GM12874 (cell line): Measurements from ENCODE around the gene HTR3D.

ENCODE experiments used
- TF ChIP-seq, protein P1 (sequence below): IDR thresholded peaks from 2 replicates; pipeline ENCODE4 v1.5.1; 2011; ENCODE audit warnings: low read depth, mild to moderate bottlenecking, control low read depth, low read length, moderate library complexity; ENCODE audit not compliant: insufficient read depth

Gene HTR3D

DNA sequence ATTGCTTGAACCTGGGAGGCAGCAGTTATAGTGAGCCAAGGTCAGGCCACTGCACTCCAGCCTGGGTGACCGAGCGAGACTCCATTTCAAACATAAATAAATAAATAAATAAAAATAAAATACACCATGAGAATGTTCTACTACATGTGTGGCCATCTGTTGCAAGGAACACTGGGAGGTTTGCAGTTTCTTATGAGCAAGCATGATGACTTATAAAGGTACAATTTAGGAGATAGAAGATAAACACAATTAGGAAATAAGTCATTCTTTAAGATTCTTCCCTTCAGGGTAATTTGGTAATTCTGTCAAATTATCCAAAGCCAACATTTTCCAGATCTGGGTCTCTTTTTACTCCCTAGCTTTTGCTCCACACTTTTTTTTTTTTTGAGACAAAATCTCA, 34.7 kb downstream of the HTR3D start:
- TF ChIP-seq, protein P1, sequence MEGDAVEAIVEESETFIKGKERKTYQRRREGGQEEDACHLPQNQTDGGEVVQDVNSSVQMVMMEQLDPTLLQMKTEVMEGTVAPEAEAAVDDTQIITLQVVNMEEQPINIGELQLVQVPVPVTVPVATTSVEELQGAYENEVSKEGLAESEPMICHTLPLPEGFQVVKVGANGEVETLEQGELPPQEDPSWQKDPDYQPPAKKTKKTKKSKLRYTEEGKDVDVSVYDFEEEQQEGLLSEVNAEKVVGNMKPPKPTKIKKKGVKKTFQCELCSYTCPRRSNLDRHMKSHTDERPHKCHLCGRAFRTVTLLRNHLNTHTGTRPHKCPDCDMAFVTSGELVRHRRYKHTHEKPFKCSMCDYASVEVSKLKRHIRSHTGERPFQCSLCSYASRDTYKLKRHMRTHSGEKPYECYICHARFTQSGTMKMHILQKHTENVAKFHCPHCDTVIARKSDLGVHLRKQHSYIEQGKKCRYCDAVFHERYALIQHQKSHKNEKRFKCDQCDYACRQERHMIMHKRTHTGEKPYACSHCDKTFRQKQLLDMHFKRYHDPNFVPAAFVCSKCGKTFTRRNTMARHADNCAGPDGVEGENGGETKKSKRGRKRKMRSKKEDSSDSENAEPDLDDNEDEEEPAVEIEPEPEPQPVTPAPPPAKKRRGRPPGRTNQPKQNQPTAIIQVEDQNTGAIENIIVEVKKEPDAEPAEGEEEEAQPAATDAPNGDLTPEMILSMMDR = no peak

DNA sequence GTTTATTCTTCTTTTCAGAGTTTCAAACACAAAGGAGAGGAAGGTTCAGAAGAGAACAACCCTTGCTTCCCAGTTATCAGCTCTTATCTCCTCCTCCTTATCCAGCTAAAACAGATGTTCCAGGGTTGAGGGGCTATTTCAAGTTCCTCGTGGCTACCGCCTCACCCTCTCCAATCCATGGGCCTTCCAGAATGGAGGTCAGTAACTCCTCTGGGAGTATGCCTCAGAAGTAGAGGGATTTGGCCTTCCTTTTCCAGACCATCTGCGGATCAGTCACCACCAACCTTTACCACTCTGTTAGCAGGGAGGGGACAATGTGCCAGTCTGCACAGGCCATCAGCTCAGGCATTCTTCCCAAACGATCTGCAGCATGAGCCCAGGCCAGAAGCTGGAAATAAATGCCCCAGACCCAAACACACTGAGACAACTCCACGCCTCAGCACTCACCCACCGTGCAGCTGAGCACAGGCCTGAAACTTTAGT, 36.1 kb downstream of the HTR3D start:
- TF ChIP-seq, protein P1 = no peak

DNA sequence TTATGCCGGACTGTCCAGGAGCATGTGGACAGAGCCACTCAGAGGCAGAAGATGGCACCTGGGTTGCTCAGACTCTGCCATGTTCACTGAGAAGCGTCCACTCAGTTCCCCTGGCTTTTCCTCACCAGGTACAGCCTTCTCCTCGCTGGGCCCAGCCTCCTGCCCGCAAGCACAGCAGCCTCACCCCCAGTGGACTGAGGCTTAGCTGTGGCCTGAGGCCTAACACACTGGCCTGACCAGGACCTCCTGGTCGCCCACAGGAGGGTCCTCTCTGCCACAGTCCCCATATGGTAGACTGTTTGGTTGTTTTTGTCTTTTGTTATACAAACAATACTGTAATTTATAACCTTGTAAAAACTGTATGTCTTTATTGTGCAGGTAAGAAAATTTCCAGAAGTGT, 36.8 kb downstream of the HTR3D start:
- TF ChIP-seq, protein P1 = no peak

GRCh38 chr3:184073621-184074020, 42.1 kb downstream of the HTR3D start:
- TF ChIP-seq, protein P1 = no peak

DNA sequence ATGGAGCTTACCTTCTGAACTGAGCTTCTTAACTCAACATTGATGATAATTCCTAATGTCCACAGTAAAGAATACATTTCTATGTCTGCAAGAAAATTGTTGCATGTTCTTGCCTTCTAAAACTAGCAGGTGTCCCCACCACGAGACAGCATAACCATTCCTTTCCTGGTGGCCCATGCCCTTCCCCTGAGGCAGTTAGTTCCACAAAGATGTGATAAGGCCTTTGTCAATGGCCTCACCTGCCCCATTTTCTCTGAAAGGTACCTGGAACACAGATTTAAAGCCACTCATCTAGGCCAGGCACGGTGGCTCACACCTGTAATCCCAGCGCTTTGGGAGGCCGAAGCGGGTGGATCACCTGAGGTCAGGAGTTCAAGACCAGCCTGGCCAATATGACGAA, 44.4 kb downstream of the HTR3D start:
- TF ChIP-seq, protein P1 = no peak

- TF ChIP-seq, protein P1 = no peak
Measured at GRCh38 chr3:184077881-184078280, 46.3 kb downstream of the HTR3D start.

DNA sequence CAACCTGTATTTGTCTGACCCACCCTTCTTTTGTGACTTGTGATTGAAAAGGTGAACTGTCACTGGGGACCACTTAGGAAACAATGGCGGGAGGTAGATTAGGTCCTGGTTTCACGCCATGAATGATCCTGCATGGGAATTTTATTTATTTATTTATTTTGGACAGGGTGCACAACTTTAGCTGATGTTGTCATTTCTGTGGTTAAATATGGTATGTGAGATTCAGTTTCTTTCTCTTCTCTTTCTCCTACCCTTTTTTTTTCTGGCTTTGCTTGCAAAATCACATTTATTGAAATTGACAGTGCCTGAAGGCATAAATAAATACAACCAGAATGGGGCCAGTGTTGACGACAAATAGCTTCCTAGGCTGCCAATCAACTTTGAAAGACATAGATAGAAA, 47.3 kb downstream of the HTR3D start:
- TF ChIP-seq, protein P1 = no peak
